GM23338 (cell line): ENCODE results near the gene ZNF438. TPM values are rescaled to one million over a fixed set of nuclear protein-coding genes. Genes with fewer than 3 reads are reported as not detected.

ENCODE experiments used
- CTCF ChIP-seq, 2 experiments: fragments of 200-600 bp in 1 of 2; sonication (generic) in 1 of 2; conservative IDR thresholded peaks; 2 replicates each; pipeline versions ENCODE4 v1.5.1 to v1.6.1; 2016 to 2017; ENCODE audit warnings: antibody characterized with exemption in 2 of 2, low read depth in 2 of 2, mild to moderate bottlenecking in 2 of 2, moderate library complexity in 1 of 2
- EZH2 ChIP-seq: fragments of 200-600 bp; sonication (generic); IDR thresholded peaks from one replicate; pipeline ENCODE4 v1.8.0; 2017; ENCODE audit warnings: antibody characterized with exemption, mild to moderate bottlenecking, low read depth; ENCODE audit not compliant: unreplicated experiment
- JUNB ChIP-seq: IDR thresholded peaks from one replicate; pipeline ENCODE4 v1.6.1; 2016; ENCODE audit warnings: antibody characterized with exemption; ENCODE audit not compliant: unreplicated experiment
- POLR2AphosphoS5 ChIP-seq: IDR thresholded peaks from 2 replicates; pipeline ENCODE4 v1.6.1; 2016; ENCODE audit warnings: antibody characterized with exemption, low read depth
- REST ChIP-seq: IDR thresholded peaks from one replicate; pipeline ENCODE4 v1.6.1; 2018; ENCODE audit warnings: antibody characterized with exemption; ENCODE audit not compliant: unreplicated experiment
- STAT1 ChIP-seq: IDR thresholded peaks from one replicate; pipeline ENCODE4 v1.6.1; 2016; ENCODE audit warnings: antibody characterized with exemption; ENCODE audit not compliant: unreplicated experiment
- ZNF114 ChIP-seq: fragments of 250-450 bp; sonication (Bioruptor Pico); IDR thresholded peaks from 2 replicates; pipeline ENCODE4 v1.5.0; 2020; ENCODE audit warnings: mild to moderate bottlenecking, moderate library complexity
- ZNF462 ChIP-seq: fragments of 250-450 bp; sonication (Bioruptor Pico); IDR thresholded peaks from 2 replicates; pipeline ENCODE4 v1.5.0; 2020; ENCODE audit warnings: mild to moderate bottlenecking, moderate library complexity
- polyA plus RNA-seq: library from polyadenylated mRNA; unstranded; fragments of >200 nt; fragmentation: Nextera tagmentation; extraction: Ambion mirVana; gene quantifications from 2 replicates; pipeline ENCODE4 v1.2.1, GENCODE V29; 2016
- total RNA-seq: library from RNA; depleted of rRNA; stranded (reverse); fragments of >200 nt; shearing (Covaris generic); gene quantifications from 2 replicates; pipeline ENCODE4 v1.2.3, GENCODE V29; 2014

ZNF438 gene
- total and polyA plus RNA-seq, 2 experiments from 2014 or later = 0.91 to 0.94 TPM

- TF ChIP-seq ZNF462 (CRISPR knock-in tag) (no peak), EZH2 (no peak), CTCF (conservative IDR thresholded peaks at IDR 0.05; ENCODE audit: low read depth in 2 of 2) (no peak), ZNF114 (no peak), JUNB (no peak), POLR2AphosphoS5 (no peak), REST (no peak), STAT1 (no peak)
These were observed 24.0 kb upstream of the ZNF438 start (continued) for GRCh38 chr10:31055573-31056251.
